Panc1 (cell line): ENCODE data around the gene ATP1A3.
"Not testable (repeated sequence)": the region's sequence is repeated elsewhere in the genome, so short reads cannot be mapped to it uniquely, and the experiment has no call there.

Experiments used
- CTCF ChIP-seq: fragments of 450-650 bp; IDR thresholded peaks from 2 replicates; pipeline ENCODE4 v1.5.1; 2017; ENCODE audit warnings: mild to moderate bottlenecking
- POLR2AphosphoS5 ChIP-seq: IDR thresholded peaks from 2 replicates; pipeline ENCODE4 v1.6.1; 2012; ENCODE audit warnings: mild to moderate bottlenecking, low read depth, low read length, moderate library complexity

- not testable (repeated sequence) for TF ChIP-seq CTCF, POLR2AphosphoS5
Measured at GRCh38 chr19:41991925-41992569, 2.0 kb downstream of the ATP1A3 start.
